GM03348 (cell line): Measurements from ENCODE around the gene DLX5.

Source experiments
- DNase-seq: peaks from one replicate; pipeline ENCODE4 v3.0.0; 2012; ENCODE audit warnings: low spot score

Gene DLX5

DNA sequence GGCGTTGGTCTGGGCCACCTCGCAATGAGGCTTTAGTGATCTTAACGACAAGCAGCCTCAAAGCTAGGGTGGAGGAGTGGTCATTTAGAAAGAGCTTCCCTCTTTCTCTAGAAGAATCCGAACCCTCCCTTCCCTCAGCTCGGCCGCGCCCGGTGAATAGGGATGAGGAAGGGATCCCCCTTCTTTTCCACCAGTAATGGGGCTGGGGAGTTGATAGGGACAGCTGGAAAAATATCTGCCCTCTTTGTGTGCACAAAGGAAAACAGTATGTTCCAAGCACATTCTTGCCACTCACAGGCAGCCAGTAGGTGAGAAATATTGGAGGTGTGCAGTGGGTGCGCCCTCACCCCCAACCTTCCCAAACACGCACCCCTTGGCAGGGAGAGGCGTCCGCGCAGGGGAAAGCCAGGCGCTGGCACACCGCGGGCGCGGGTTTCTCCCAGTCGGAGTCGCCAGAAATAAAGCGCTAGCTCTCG lies 6.5 kb downstream of the DLX5 start:
- no peak for DNase-seq

DNA sequence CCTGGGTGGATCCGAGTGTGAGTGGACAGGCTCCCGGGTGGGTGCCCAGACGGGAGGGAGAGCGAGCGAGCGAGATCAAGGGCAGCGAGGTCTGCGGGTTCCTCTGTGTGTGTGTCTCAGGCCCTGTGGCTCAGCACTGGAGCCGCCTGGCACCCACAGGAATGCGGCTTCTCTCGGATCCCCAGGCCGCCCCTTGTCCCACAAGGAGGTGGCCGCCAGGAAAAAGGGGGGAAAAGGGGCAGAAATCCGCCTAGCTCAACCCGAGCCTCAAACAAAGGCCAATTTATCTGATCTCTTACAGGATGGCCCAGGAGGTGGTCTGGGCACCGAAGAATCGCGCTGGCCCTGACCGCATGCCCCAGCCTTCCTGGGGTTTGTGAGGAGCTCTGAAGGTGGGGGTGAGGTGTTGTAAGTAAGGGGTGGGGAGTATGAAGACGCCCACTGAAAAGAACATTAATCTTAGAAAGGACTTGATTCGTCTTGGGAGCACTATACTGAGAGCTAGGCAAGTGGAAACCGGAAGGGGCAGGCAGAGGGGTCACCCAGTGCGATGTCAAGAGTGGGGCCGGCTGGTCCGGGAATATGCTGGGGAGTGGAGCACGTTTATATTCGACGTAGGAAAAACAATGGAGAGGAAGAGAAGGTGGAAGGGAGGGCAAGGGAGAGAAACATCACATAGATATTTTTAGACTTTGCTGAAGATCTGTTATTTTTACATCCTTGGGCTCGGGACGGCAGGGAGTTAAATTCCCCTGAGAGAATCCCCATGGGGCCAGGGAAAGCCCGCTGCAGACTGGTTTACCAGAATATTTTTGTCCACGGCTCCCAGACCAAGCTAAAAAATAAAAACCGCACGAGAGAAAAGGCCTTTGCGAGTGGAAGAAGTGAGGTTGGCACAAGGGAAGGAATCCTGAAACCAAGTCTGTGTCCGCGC lies 7.2 kb downstream of the DLX5 start:
- no peak for DNase-seq

DNA sequence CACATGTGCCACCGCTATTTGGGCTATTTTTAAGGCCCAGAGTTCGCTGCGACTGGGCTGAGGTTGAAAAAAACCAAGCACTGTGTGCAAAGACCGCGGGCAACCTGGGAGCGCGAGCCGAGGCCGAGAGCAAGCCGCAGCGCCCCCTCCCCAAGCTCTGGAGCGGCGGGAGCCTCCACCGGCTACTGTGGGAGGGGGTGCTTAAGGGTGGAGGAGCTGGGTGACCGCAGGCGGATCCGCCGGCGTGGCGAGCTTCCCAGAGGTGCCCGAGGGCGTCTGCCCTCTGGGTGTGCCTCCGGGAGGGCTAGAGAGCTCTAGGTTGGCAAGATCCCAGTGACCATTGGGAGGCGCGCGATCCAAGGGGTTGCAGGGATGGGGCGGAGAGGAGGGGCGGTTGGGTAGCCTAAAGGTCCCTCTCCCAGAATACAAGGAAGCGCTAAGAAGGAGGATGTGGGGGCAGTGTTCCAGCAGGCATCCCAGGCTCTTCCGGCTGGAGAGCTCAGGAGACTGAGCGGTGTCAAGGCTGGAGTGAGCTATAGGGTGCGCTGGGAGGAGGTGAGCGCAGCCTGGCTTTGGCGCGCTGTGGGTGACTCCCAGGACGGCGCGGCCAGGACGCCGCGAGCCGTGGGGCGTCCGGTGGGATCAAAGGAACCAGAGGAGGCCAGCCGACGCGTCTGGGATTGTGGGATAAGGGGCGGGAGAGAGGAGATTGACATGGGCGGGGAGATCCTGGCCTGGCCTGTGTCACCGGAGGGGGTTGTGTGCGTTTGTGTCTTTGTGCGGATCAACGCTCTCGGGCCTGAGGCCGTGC lies 8.0 kb downstream of the DLX5 start:
- DNase-seq: no peak

DNA sequence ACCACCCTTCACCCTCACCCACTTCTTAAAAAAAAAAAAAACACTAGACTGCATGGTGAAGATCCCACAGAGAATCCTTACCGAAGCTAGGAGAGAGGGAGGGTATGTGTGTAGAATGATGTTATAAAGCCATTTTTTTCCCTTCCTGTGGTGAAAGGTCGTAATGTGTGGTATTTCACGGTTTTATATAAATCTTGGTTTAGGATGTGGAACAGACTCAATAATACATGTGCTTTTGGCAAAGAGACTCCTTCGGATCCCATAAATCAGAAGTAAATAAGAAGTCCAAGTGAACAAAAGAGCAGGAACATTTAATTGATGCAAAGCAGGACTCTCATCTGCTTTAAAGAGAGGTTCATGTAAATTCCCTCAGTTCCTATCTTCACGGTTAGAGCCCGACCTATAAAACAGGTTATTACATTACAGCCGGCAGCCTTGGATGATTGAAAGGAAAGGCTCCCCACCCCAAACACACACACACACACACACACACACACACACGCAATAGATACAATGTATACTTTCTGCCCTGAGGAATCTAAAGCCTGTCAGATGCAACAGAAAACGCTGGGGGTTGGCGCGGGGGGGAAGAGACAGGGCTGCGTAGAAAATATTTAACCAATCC lies 8.8 kb downstream of the DLX5 start:
- no peak for DNase-seq

DNA sequence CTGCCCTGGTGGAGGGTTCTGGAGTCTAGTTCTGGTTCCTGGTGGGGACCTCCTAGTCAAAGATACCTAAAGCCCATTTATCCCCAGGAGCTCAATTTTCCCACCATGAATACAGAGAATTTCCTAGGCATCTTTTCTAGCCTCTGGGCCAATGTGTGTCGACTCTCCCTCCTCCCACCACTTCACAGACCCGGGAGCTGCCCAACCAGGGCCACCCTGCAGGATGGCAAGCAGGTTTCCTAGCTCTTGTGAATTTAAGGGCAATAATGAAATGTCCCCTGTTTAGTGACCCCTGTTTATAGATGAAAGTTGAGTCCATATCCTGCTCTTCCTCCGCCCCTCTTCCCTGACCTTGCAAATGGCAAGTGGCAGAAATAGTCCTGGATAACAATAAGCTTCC lies 9.4 kb downstream of the DLX5 start:
- no peak for DNase-seq

DNA sequence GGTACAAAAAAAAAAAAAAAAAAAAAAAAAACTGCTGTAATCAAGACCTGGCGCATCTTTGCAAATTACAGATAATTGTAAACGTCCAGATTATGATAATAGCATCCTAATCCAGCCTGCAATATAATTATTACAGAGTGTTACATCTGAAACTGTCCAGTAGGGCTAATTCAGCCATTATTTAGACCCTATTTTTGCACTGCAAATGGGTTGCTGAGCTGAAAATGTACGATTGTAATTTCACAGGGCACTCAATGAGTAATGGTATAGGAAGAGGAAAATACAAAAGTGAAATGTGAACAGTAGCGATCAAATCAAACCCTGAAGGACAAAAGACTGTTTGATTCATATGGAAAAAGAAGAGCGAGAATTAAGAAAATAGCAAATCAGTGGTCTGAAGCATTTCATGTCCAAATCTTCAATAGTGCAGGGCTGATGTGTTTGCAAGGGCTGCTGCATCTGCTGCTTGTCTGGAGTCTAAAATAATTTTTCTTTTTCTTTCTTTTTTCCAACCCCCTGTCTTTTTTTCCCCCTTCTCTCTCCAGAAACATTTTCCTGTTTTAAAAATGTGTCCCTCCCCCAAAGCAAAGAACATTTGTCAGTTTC lies 10.4 kb downstream of the DLX5 start:
- no peak for DNase-seq

DNA sequence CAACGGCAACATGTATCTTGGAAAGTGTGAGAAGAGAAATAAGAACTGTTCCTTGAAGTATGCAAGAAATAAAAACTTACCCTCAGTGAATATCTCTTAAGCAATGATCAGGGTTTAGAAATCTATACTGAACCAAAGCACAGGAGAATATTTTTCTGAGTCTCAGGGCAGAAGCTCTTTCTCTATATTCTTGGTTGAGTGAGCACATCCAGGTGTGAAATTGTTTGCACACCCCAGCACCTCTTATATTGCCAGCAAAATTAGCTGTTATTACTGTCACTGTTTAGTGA lies 10.8 kb downstream of the DLX5 start:
- DNase-seq: no peak

DNA sequence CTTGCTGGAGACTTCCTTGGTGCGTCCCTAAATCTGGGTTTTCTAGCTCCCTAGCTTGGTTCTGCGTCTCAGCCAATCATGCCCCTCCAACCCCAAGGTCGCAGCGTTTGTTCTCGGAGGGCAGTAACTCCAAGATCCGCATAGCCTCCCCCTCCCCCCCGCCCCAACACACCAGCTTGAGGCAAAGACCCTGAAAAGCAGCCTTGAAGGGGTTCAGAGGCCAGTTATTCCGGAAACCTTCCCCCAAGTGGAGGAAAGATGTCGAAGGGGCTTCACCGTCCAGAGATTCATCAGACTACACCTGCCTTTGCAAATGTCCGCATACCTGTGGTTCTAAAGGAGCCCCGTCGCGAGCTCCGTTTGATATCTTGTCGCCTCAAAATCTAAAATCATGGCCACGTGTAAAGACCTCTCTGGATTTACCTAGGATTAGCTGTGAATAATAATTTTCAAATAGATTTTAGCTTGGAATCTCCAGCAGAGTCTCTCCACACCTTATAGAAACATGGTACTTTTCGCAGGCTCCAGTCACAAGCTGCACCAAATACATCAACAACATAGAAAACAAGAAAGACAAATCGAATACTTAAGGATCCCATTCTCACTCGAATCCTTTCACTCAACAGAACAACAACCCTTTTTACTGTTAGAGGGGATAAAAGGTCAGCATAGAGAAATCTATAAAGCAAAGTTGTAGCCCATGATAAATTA lies 11.3 kb downstream of the DLX5 start:
- no peak for DNase-seq

DNA sequence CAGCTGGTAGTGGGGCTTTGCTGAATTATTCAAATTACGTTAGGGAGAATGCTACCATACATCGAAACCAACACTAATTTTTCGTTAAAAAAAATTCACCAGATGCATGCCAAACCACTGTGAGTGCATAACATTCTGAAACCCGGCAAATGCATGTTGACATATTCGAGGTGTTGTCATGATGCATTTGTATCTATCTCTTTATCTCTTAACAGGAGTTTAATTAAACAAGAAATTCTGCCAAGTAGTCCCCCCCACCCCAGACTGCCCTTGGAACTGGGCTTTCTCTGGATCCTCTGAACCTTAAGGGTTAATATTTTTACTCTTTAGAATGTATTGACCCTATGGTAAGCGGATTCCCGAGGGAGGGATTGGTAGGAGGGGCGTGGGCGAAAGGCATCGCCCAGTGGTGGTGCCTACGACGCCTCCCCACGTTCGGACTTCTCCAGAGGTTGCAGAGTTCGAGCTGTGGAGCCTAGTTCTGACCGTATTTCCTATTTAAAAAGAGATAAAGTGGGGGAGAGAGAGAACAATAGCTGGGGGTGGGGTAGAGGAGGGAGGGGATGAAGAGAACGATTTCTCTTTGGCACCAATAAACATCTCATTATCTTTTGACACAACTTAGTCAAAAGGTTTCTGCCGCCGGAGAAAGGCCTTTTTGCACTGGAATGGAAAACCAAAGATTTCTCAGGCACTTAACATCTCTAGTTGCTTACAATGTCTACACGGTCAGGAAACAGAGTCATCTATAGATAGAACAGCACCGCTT lies 12.1 kb downstream of the DLX5 start:
- no peak for DNase-seq

DNA sequence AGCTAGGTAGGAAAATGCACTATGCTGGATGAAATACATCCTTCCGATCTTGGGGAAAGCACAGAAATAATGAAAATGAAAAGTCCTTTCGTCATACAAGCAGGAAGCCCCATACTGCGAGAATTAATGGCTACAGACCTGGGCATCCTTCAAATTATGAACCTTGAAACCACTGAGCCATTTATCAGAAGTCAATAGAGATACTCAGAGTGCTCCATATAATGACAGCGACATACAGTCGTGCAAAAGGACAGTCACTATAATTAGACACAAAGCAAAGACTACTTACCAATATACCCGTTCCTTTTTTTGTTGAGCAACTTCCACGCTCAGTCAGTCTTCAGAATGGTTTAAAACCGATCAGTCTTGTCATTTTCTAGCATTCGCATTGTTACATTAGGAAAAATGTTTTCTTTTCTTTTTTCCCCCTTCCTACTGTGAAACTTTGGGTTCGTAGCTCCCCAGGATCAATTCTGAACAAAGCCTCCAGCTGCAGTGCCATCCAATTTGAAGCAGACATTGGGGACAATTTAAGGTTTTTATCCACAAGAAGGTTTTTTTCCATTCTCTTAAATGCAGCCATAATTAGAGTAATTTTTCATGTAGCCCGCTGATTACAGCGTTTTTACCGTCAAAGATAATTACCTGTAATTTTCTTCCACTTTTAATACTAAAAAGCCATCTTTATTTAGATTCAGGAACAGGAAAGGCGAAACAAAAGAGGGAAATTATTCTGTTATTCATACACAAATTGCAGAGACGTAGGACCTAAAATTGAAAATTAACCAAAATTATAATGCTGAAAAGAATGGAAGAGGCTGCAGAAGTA lies 12.9 kb downstream of the DLX5 start:
- no peak for DNase-seq

DNA sequence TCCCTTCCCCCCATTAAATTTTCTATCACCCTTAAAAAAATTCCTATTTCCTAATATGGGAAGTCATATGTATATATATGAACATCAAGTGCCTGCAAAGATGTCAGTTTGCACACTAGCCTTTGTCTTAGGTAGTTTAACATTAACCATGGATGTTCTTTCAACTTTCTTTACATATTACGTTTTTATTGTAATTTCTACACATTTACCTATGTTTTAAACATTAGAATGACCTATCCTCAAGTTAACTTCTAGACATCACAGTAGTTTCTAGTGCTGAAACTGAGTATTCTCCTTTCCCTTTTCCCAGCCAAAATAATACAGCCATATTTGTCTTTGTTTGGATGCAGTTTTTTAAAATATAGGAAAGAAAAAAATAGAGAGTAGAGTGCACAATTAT lies 13.5 kb downstream of the DLX5 start:
- DNase-seq: no peak

DNA sequence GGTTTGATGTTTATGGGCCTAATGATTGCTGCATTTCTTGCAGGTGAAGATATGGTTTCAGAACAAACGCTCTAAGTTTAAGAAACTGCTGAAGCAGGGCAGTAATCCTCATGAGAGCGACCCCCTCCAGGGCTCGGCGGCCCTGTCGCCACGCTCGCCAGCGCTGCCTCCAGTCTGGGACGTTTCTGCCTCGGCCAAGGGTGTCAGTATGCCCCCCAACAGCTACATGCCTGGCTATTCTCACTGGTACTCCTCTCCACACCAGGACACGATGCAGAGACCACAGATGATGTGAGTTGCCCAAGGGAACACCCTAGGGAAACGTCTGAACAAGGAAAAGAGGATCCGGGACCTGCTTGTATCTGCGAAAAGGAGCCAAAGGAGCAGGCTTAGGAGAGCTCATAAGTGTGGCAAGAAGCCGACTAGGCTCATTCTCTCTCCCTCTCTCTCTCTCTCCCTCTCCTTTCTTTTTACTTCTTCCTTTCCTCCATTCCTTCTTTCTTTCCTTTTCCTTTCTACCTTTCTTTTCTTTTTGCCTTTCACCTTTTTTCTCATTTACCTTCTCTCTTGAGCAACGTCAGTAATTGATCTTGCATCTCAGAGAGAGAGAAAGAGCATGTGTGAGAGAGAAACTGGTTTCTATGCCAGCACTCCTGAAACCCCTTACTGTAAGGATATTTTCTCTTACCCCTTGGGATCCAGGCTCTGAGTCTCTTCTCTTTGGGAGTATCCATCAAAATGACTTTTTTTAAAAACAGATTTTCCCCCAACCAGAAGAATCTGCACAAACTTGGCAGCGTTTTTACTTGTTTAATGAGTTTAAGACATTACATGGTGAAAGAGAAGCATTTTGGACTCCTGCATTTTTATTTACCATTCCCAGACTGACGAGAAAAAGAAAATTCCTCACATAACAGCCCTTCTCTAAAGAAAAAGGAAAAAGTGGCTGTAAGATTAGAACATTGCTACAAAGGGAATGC lies 14.6 kb downstream of the DLX5 start:
- DNase-seq: no peak

DNA sequence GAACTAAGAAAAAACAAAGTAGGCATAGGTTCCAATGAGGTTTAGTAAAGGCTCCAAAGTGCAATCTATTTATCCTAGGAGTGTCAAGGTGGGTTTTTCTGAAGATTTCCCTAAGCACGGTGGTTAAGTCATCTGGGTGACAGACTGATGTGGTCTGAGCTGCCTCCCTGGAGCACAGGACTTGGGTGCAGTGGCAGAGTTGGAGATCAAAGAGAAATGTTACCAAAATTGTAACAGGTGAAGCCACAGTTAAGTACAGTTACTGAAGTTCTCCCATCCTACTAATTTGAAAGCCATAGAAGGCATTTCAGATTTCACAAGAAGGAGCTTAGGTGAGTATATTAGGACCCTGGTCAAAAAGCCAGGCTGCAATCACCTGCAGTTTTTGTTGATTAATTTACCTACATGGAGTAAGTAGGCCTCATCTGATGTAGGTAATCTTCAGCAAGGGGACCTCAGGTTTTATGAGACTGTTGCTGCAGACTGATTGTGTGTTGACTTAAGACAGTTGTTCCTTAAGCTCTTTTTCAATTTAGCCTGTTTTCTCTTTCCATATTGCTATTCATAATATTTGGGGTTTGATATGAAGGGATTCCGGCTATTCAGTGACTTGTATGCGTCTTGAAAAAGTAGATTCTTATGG lies 16.2 kb downstream of the DLX5 start:
- no peak for DNase-seq

DNA sequence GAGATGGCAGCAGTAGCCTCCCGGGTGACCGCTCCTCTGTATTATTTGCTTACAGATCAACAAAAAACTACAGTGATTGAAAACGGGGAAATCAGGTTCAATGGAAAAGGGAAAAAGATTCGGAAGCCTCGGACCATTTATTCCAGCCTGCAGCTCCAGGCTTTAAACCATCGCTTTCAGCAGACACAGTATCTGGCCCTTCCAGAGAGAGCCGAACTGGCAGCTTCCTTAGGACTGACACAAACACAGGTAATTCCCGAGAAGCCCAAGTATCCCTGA lies 17.1 kb downstream of the DLX5 start:
- DNase-seq: no peak

DNA sequence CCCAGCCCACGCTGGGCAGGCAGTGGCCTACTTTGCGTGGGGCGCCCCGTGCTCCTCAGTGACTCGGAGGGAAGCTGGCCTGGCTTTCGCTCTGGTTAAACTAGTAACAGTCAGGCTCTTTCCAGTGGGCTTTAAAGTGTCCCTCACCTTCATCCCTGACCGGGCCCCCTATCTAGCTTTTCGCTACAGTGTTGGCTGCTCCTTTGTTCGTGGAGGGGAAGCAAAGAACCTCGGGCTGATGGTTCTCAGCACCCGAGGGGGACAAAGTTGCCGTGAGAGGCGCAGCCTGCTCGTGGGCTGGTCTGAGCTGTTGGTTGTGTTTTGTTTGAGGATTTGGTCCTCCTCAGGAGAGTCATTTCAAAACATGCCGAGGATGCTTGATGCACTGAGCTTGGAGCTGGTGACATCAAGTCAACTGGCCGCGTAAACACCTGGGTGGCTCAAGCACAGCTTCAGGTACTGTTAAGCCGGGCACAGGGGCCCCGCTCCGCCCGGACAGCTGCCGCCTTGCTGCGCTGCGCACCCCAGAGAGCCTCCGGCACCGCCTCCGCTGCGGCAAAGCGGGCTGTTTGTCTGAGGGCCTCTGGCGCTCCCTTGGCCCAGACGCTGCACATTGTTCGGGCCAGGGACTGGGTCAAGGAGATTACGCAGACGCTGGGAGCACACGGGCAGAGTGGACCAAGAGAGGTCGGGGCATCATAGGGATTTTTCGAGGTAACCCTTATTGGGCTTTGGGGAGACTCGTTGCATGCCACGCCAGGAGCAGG lies 17.6 kb downstream of the DLX5 start:
- no peak for DNase-seq

DNA sequence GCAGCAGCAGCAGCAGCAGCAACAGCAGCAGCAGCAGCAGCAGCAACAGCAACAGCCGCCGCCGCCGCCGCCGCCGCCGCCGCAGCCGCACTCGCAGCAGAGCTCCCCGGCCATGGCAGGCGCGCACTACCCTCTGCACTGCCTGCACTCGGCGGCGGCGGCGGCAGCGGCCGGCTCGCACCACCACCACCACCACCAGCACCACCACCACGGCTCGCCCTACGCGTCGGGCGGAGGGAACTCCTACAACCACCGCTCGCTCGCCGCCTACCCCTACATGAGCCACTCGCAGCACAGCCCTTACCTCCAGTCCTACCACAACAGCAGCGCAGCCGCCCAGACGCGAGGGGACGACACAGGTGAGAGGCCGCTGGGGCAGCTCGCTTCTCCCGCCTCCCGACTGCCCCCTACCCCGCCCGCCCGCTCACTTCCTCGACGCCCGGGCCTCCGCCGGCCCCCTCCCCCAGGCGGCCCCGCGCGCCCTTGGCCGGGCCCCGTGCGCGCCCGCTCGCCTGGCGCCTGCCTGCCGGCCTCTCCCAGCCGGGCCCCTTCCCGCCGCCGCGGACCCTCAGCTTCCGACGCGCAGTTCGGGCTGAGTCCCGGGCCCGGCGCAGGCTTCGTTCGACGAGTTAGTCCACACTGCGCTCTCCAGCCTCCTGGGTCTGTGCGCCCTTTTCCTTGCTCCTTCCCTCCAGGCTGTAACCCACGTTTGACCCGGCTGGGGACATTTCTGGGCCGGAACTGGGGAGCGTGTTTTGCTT lies 18.4 kb downstream of the DLX5 start:
- peak; percentile 63 for DNase-seq
